Heart left ventricle (tissue), 13 donors: ENCODE data around the gene KCND1.

ENCODE experiments used
- CTCF ChIP-seq, 12 donors: fragments of 200-600 bp; sonication (generic) in 4 of 12; IDR thresholded peaks; one replicate each; pipeline versions ENCODE4 v1.5.0 to v1.8.0; 2018 to 2022; ENCODE audit warnings: antibody characterized with exemption in 12 of 12, mild to moderate bottlenecking in 5 of 12
- POLR2A ChIP-seq, 2 donors: fragments of 450-650 bp; IDR thresholded peaks; one replicate each; pipeline ENCODE4 v1.6.1; 2017; ENCODE audit warnings: antibody characterized with exemption in 2 of 2, mild to moderate bottlenecking in 2 of 2, moderate library complexity in 2 of 2
- donor health status: ischemic (EF 13 %, LVEDD 7.1; RV severe dilation, severe dysfunction).
- donor health status: DM: no; HTN: yes; CAD: no.
- donor health status: DM: no; HTN: no; CAD: no.
- donor health status: ischemic (EF 25% LVEDD 6.9; RV normal size, moderate dysfunction).
- donor health status: ischemic (EF 25% LVEDD 5.7; RV mildly dilated, moderate dysfunction).
- donor health status: ischemic (EF 35%, LVEDD 5.7; RV mildly dilated, moderate dysfunction).
- donor health status: nonischemic (EF 11% LVEDD 7.7; RV severe dilation, severe dysfunction).
- donor health status: DM: yes; HTN: yes; CAD: no.
- donor health status: PGD.
- donor health status: ischemic (EF 29% LVEDD 5.4; RV normal size, mild dysfunction).
- donor health status: nonischemic (EF 23%, LVEDD 6.1; RV moderate dilation, normal function).

DNA sequence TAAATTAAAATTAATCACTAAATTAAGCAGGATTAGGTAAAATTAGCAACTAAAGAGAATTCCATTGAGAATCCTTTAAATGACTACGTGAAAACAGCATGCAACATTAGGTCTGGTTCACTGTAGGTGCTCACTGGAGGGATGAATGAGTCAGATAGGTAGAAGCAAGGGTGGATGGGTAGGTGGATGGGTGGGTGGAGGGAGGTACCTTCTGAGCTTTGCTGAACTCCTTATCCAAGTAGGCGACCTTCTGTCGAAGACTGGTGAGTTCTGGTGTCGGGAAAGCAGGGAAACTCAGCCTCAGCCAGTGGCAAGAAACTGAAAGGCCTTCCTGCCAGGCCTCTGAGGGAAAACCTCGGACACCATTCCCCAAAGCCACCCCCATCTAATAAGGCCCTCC is 27.4 kb upstream of the KCND1 start:
- TF ChIP-seq POLR2A (IDR thresholded peaks at IDR 0.05) (no peak), CTCF (IDR thresholded peaks at IDR 0.05) (no peak)
